Fibroblast of lung (primary cell): Measurements from ENCODE around the gene CRIP3. TPM values are rescaled to one million over a fixed set of nuclear protein-coding genes. Genes with fewer than 3 reads are reported as not detected.

ENCODE experiments used
- DNase-seq, 2 donors: peaks; one replicate each; pipeline versions ENCODE4 v3.0.0 to v3.0.0-alpha.2; 2010; ENCODE audit warnings: low read depth in 2 of 2
- H2AFZ ChIP-seq: 2 replicates; pipeline ENCODE4 v1.5.1; 2012; ENCODE audit warnings: low read length, control low read depth, inconsistent platforms
- H3K27ac ChIP-seq: 2 replicates; pipeline ENCODE4 v1.5.1; 2011; ENCODE audit warnings: low read length, control low read depth; ENCODE audit not compliant: insufficient read depth
- H3K27me3 ChIP-seq: 2 replicates; pipeline ENCODE4 v1.5.1; 2011; ENCODE audit warnings: mild to moderate bottlenecking, low read length; ENCODE audit not compliant: control insufficient read depth, insufficient read depth
- H3K36me3 ChIP-seq: 2 replicates; pipeline ENCODE4 v1.5.1; 2011; ENCODE audit warnings: low read length; ENCODE audit not compliant: control insufficient read depth, insufficient read depth
- H3K4me1 ChIP-seq: 2 replicates; pipeline ENCODE4 v1.5.1; 2011; ENCODE audit warnings: low read length; ENCODE audit not compliant: control insufficient read depth, insufficient read depth; ENCODE audit errors: extremely low read depth
- H3K4me2 ChIP-seq: 2 replicates; pipeline ENCODE4 v1.5.1; 2011; ENCODE audit warnings: low read length, control low read depth; ENCODE audit not compliant: insufficient read depth; ENCODE audit errors: extremely low read depth
- H3K4me3 ChIP-seq, 4 experiments: fragments of 200-600 bp in 1 of 4; sonication (generic) in 1 of 4; replicated peaks in 1 of 4; 2 replicates each; pipeline ENCODE4 v1.5.1; 2011 to 2016; ENCODE audit warnings: low read length in 4 of 4, low read depth in 3 of 4, mild to moderate bottlenecking in 3 of 4, control low read depth in 2 of 4, inconsistent platforms in 1 of 4, mixed read lengths in 1 of 4; ENCODE audit not compliant: insufficient read depth in 1 of 4; ENCODE audit errors: control extremely low read depth in 1 of 4
- H3K79me2 ChIP-seq: 2 replicates; pipeline ENCODE4 v1.5.1; 2012; ENCODE audit warnings: mild to moderate bottlenecking, low read length, inconsistent platforms; ENCODE audit not compliant: control insufficient read depth, insufficient read depth
- H3K9ac ChIP-seq: 2 replicates; pipeline ENCODE4 v1.5.1; 2011; ENCODE audit warnings: mild to moderate bottlenecking, low read length, control low read depth; ENCODE audit not compliant: insufficient read depth
- H3K9me3 ChIP-seq: 2 replicates; pipeline ENCODE4 v1.5.1; 2012; ENCODE audit warnings: low read depth, low read length; ENCODE audit not compliant: control insufficient read depth, insufficient read depth
- H4K20me1 ChIP-seq: 2 replicates; pipeline ENCODE4 v1.5.1; 2011; ENCODE audit warnings: low read length; ENCODE audit not compliant: control insufficient read depth, insufficient read depth; ENCODE audit errors: extremely low read depth
- EZH2 ChIP-seq: IDR thresholded peaks from 2 replicates; pipeline ENCODE4 v1.5.1; 2012; ENCODE audit warnings: low read length, control low read depth, mild to moderate bottlenecking; ENCODE audit errors: missing control alignments
- polyA plus RNA-seq, 2 donors: library from polyadenylated mRNA; depleted of rRNA in 1 of 2; stranded (reverse) in 1 of 2; unstranded in 1 of 2; fragments of >200 nt; gene quantifications; 2 replicates each; pipeline ENCODE4 v1.2.1, GENCODE V29; 2011 to 2012; ENCODE audit warnings: missing spikeins in 1 of 2
- total RNA-seq: library from RNA; depleted of rRNA; stranded (reverse); fragments of >200 nt; gene quantifications from 2 replicates; pipeline ENCODE4 v1.2.1, GENCODE V29; 2014
- TF ChIP-seq, protein P1 (sequence below), 2 donors: IDR thresholded peaks in 1 of 2; conservative IDR thresholded peaks in 1 of 2; 1 replicate in 1 of 2; 2 replicates in 1 of 2; pipeline ENCODE4 v1.5.1; 2011 to 2012; ENCODE audit warnings: low read length in 2 of 2, control low read depth in 1 of 2, inconsistent platforms in 1 of 2, low read depth in 1 of 2, mild to moderate bottlenecking in 1 of 2

Gene CRIP3
- total and polyA plus RNA-seq, 2 donors (not counting 1 experiment from before 2014, with no cell fraction given): not detected

DNA sequence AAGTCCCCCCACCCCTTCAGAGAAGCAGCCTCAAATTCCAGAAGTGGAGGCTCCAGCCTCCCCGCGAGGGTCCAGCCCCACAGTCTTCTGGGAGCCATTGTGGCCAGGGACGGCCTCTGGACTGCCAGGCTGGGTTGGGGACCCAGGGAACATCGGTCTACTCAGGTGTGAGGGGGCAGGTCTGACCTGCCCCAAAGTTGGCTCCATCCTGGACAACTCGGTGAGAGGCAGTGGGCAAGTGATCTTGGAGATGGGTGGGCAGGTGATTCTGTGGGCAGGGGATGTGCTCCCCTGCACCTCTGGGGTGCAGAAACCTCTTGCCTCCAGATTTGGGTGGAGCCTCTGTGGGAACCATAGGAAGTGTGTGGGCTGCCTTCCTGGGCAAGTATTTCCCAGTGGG lies 22.8 kb downstream of the CRIP3 start:
- no peaks in the 10 kb centered on the region for H4K20me1 ChIP-seq
- no peaks in the 10 kb centered on the region for H3K36me3 ChIP-seq
- no peak overlapping the region for H3K27ac ChIP-seq
- H3K4me2 ChIP-seq: no peak overlapping the region
- H3K4me1 ChIP-seq: no peaks in the 10 kb centered on the region
- H3K9me3 ChIP-seq: no peaks in the 10 kb centered on the region
- TF ChIP-seq EZH2: no peak
- TF ChIP-seq, protein P1, sequence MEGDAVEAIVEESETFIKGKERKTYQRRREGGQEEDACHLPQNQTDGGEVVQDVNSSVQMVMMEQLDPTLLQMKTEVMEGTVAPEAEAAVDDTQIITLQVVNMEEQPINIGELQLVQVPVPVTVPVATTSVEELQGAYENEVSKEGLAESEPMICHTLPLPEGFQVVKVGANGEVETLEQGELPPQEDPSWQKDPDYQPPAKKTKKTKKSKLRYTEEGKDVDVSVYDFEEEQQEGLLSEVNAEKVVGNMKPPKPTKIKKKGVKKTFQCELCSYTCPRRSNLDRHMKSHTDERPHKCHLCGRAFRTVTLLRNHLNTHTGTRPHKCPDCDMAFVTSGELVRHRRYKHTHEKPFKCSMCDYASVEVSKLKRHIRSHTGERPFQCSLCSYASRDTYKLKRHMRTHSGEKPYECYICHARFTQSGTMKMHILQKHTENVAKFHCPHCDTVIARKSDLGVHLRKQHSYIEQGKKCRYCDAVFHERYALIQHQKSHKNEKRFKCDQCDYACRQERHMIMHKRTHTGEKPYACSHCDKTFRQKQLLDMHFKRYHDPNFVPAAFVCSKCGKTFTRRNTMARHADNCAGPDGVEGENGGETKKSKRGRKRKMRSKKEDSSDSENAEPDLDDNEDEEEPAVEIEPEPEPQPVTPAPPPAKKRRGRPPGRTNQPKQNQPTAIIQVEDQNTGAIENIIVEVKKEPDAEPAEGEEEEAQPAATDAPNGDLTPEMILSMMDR (conservative IDR thresholded peaks at IDR 0.05 in 1 of 2, IDR thresholded peaks at IDR 0.05 in 1 of 2; ENCODE audit: low read depth in 1 of 2, low read length in 2 of 2): no peak
- peaks cover 7% of the 10 kb centered on the region for H3K27me3 ChIP-seq
- H2AFZ ChIP-seq: no peak overlapping the region
- no peak overlapping the region for H3K4me3 ChIP-seq
- no peak overlapping the region for H3K9ac ChIP-seq
- no peak for DNase-seq
- no peaks in the 10 kb centered on the region for H3K79me2 ChIP-seq

DNA sequence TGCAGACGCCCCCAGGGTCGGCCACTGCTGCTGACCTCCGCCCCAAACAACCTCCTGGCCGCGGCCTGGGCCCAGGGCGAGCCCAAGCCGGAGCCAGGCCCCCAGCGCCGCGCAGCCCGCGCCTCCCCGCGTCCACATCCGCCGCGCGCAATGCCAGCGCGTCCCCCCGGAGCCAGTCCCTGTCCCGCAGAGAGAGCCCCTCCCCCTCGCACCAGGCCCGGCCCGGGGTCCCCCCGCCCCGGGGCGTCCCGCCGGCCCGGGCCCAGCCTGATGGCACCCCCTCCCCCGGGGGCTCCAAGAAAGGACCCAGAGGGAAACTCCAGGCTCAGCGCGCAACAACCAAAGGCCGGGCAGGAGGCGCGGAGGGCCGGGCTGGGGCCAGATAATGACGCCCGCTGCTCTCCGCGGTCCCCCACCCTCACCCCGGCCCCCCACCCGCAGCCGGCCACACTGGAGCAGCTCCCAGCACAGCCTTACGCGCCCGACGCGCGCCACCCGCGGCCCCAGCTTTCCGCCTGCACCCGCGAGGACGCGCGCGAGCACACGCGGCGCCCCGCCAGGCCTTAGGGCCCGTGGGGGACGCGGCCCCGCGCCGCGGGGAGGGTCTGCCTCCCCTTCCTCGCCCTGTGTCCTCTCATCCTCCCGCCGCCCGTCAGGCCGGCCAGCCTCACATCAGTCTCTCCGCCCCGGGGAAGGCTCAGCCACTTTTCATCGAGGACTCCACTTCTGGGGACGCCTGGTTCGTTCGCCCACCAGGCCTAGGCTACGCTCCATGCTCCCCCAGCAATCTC lies 23.4 kb downstream of the CRIP3 start:
- Histone ChIP-seq H3K9me3 (no peaks in the 10 kb centered on the region), H3K27me3 (peaks cover 6% of the 10 kb centered on the region), H3K4me1 (no peaks in the 10 kb centered on the region), H3K27ac (no peak overlapping the region), H3K4me3 (no peak overlapping the region), H3K79me2 (no peaks in the 10 kb centered on the region), H3K4me2 (no peak overlapping the region), H3K36me3 (no peaks in the 10 kb centered on the region), H2AFZ (no peak overlapping the region), H4K20me1 (no peaks in the 10 kb centered on the region), H3K9ac (no peak overlapping the region)
- DNase-seq: no peak
- TF ChIP-seq, protein P1 (conservative IDR thresholded peaks at IDR 0.05 in 1 of 2, IDR thresholded peaks at IDR 0.05 in 1 of 2; ENCODE audit: low read depth in 1 of 2, low read length in 2 of 2): no peak
- no peak for TF ChIP-seq EZH2

DNA sequence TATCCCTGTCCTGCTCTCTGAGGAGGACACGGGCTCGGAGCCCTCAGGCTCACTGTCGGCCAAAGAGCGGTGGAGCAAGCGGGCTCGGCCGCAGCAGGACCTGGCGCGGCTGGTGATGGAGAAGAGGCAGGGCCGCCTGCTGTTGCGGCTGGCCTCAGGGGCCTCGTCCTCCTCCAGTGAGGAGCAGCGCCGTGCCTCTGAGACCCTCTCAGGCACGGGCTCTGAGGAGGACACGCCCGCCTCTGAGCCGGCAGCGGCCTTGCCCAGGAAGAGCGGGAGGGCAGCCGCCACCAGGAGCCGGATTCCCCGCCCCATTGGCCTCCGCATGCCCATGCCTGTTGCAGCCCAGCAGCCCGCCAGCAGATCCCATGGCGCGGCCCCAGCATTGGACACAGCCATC lies 24.7 kb downstream of the CRIP3 start:
- H3K27me3 ChIP-seq: peaks cover 10% of the 10 kb centered on the region
- TF ChIP-seq EZH2: no peak
- TF ChIP-seq, protein P1 (conservative IDR thresholded peaks at IDR 0.05 in 1 of 2, IDR thresholded peaks at IDR 0.05 in 1 of 2; ENCODE audit: low read depth in 1 of 2, low read length in 2 of 2): no peak
- no peaks in the 10 kb centered on the region for H3K9me3 ChIP-seq
- H2AFZ ChIP-seq: no peak overlapping the region
- no peak overlapping the region for H3K9ac ChIP-seq
- H3K27ac ChIP-seq: no peak overlapping the region
- H3K4me3 ChIP-seq: no peak overlapping the region
- H3K36me3 ChIP-seq: no peaks in the 10 kb centered on the region
- no peaks in the 10 kb centered on the region for H3K79me2 ChIP-seq
- no peak overlapping the region for H3K4me2 ChIP-seq
- H4K20me1 ChIP-seq: no peaks in the 10 kb centered on the region
- no peaks in the 10 kb centered on the region for H3K4me1 ChIP-seq
- DNase-seq: no peak
